ENCODE results near the gene ZDHHC3.

DNA sequence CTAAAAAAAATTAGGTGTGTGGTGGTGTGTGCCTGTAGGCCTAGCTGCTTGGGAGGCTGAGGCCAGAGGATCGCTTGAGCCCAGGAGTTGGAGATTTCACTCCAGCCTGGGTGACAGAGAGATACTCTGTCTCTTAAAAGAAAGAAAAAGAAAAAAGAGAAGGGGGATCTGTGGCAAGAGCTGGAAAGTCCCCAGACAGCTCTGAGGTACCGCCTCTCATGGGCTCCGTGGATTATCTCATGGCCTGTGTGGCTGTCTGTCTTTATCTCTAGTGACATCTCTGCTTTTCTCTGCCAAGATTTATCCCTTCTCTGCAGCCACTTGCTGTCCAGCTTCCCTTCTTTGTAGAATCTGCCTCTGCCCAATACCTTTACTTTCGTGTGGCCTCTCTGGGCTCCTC is 5.8 kb upstream of the ZDHHC3 start:
- TF ChIP-seq, protein P1, sequence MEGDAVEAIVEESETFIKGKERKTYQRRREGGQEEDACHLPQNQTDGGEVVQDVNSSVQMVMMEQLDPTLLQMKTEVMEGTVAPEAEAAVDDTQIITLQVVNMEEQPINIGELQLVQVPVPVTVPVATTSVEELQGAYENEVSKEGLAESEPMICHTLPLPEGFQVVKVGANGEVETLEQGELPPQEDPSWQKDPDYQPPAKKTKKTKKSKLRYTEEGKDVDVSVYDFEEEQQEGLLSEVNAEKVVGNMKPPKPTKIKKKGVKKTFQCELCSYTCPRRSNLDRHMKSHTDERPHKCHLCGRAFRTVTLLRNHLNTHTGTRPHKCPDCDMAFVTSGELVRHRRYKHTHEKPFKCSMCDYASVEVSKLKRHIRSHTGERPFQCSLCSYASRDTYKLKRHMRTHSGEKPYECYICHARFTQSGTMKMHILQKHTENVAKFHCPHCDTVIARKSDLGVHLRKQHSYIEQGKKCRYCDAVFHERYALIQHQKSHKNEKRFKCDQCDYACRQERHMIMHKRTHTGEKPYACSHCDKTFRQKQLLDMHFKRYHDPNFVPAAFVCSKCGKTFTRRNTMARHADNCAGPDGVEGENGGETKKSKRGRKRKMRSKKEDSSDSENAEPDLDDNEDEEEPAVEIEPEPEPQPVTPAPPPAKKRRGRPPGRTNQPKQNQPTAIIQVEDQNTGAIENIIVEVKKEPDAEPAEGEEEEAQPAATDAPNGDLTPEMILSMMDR (IDR thresholded peaks at IDR 0.05): no peak
- TF ChIP-seq POLR2AphosphoS5 (IDR thresholded peaks at IDR 0.05; ENCODE audit: low read depth, low read length): no peak
- TF ChIP-seq, protein P2, sequence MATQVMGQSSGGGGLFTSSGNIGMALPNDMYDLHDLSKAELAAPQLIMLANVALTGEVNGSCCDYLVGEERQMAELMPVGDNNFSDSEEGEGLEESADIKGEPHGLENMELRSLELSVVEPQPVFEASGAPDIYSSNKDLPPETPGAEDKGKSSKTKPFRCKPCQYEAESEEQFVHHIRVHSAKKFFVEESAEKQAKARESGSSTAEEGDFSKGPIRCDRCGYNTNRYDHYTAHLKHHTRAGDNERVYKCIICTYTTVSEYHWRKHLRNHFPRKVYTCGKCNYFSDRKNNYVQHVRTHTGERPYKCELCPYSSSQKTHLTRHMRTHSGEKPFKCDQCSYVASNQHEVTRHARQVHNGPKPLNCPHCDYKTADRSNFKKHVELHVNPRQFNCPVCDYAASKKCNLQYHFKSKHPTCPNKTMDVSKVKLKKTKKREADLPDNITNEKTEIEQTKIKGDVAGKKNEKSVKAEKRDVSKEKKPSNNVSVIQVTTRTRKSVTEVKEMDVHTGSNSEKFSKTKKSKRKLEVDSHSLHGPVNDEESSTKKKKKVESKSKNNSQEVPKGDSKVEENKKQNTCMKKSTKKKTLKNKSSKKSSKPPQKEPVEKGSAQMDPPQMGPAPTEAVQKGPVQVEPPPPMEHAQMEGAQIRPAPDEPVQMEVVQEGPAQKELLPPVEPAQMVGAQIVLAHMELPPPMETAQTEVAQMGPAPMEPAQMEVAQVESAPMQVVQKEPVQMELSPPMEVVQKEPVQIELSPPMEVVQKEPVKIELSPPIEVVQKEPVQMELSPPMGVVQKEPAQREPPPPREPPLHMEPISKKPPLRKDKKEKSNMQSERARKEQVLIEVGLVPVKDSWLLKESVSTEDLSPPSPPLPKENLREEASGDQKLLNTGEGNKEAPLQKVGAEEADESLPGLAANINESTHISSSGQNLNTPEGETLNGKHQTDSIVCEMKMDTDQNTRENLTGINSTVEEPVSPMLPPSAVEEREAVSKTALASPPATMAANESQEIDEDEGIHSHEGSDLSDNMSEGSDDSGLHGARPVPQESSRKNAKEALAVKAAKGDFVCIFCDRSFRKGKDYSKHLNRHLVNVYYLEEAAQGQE (IDR thresholded peaks at IDR 0.05; ENCODE audit: insufficient read depth in 1 of 2, low read depth in 2 of 2, low read length in 1 of 2): no peak
- no peak for TF ChIP-seq SIN3A (IDR thresholded peaks at IDR 0.05; ENCODE audit: borderline replicate concordance, insufficient read depth, low read depth, low read length)
- TF ChIP-seq TCF7L2 (IDR thresholded peaks at IDR 0.05; ENCODE audit: low read depth, low read length): no peak
